GM21786 (cell line): ENCODE measurements around the gene DET1.
"Not testable (repeated sequence)": the region's sequence is repeated elsewhere in the genome, so short reads cannot be mapped to it uniquely, and the experiment has no call there.

ENCODE experiments used
- ATAC-seq: cut with Tn5 transposase; IDR thresholded peaks from one replicate; pipeline ENCODE4 v1.9.1; 2021; ENCODE audit not compliant: unreplicated experiment

The DET1 gene

GRCh38 chr15:88541111-88541510 is 5.4 kb downstream of the DET1 start:
- ATAC-seq = not testable (repeated sequence)

GRCh38 chr15:88540350-88540749 is 6.1 kb downstream of the DET1 start:
- ATAC-seq = not testable (repeated sequence)

- ATAC-seq = no peak
Measured at GRCh38 chr15:88539441-88539840, 7.0 kb downstream of the DET1 start.

GRCh38 chr15:88538972-88539371 is 7.5 kb downstream of the DET1 start:
- ATAC-seq = no peak

GRCh38 chr15:88537591-88538317 is 8.7 kb downstream of the DET1 start:
- no peak for ATAC-seq

GRCh38 chr15:88535607-88536313 is 10.7 kb downstream of the DET1 start:
- ATAC-seq = no peak

- no peak for ATAC-seq
Measured at GRCh38 chr15:88535100-88535499, 11.4 kb downstream of the DET1 start.

- ATAC-seq = no peak
Measured at GRCh38 chr15:88533376-88533775, 13.1 kb downstream of the DET1 start.

- no peak for ATAC-seq
Measured at GRCh38 chr15:88529021-88529630, 17.4 kb downstream of the DET1 start.

GRCh38 chr15:88526247-88526879 is 20.1 kb downstream of the DET1 start:
- no peak for ATAC-seq

- ATAC-seq = no peak
Measured at GRCh38 chr15:88525418-88525817, 21.1 kb downstream of the DET1 start.

GRCh38 chr15:88524094-88524493 is 22.4 kb downstream of the DET1 start:
- not testable (repeated sequence) for ATAC-seq

GRCh38 chr15:88518903-88519302 is 27.6 kb downstream of the DET1 start:
- no peak for ATAC-seq

GRCh38 chr15:88513195-88513594 is 33.3 kb downstream of the DET1 start:
- ATAC-seq = no peak

- ATAC-seq = no peak
Measured at GRCh38 chr15:88512601-88513000, 33.9 kb downstream of the DET1 start.

GRCh38 chr15:88512078-88512477 is 34.4 kb downstream of the DET1 start:
- no peak for ATAC-seq

- ATAC-seq = no peak
Measured at GRCh38 chr15:88511161-88511560, 35.3 kb downstream of the DET1 start.

- no peak for ATAC-seq
Measured at GRCh38 chr15:88509964-88510363, 36.5 kb downstream of the DET1 start.

- no peak for ATAC-seq
Measured at GRCh38 chr15:88509321-88509720, 37.2 kb downstream of the DET1 start.

- ATAC-seq = no peak
Measured at GRCh38 chr15:88506628-88507027, 39.9 kb downstream of the DET1 start.

GRCh38 chr15:88505721-88506120 is 40.8 kb downstream of the DET1 start:
- no peak for ATAC-seq

- ATAC-seq = no peak
Measured at GRCh38 chr15:88504445-88504844, 42.0 kb downstream of the DET1 start.
